Spinal cord (tissue), 10 donors: ENCODE results near the gene SECTM1. TPM values are rescaled to one million over a fixed set of nuclear protein-coding genes. Genes with fewer than 3 reads are reported as not detected.

Source experiments
- DNase-seq, 6 donors: peaks; one replicate each; pipeline versions ENCODE4 v3.0.0 to v3.0.0-alpha.2; 2013 to 2015; ENCODE audit warnings: low spot score in 6 of 6, low read depth in 4 of 6
- H3K27ac ChIP-seq: one replicate; pipeline ENCODE4 v1.5.1; 2013; ENCODE audit warnings: low read depth, low read length, control low read depth
- H3K27me3 ChIP-seq: one replicate; pipeline ENCODE4 v1.6.1; 2013; ENCODE audit warnings: low read length; ENCODE audit not compliant: control insufficient read depth, insufficient read depth
- H3K36me3 ChIP-seq: one replicate; pipeline ENCODE4 v1.6.1; 2013; ENCODE audit warnings: low read length; ENCODE audit not compliant: control insufficient read depth, insufficient read depth
- H3K4me1 ChIP-seq: one replicate; pipeline ENCODE4 v1.6.1; 2013; ENCODE audit warnings: low read length; ENCODE audit not compliant: control insufficient read depth, insufficient read depth
- H3K4me3 ChIP-seq: one replicate; pipeline ENCODE4 v1.5.1; 2013; ENCODE audit warnings: low read depth, low read length, control low read depth
- H3K9me3 ChIP-seq: one replicate; pipeline ENCODE4 v1.6.1; 2013; ENCODE audit warnings: low read length; ENCODE audit not compliant: control insufficient read depth, insufficient read depth
- WGBS: methylation state at CpG from one replicate; pipeline ENCODE4 v1.1.5; 2013; ENCODE audit warnings: missing lambda C conversion rate; ENCODE audit not compliant: insufficient coverage; 5-methylcytosine and 5-hydroxymethylcytosine counted together
- polyA plus RNA-seq, 2 donors: library from polyadenylated mRNA; unstranded; fragments of 120-200 nt; gene quantifications; one replicate each; pipeline ENCODE4 v1.2.1, GENCODE V29; 2013; ENCODE audit not compliant: insufficient read length in 2 of 2
- total RNA-seq, 2 donors: library from RNA; depleted of rRNA in 1 of 2; stranded (reverse); fragments of 120-200 nt in 1 of 2; fragments of >200 nt in 1 of 2; gene quantifications; one replicate each; pipeline versions ENCODE4 v1.2.3 to v1.2.4, GENCODE V29; 2013 to 2014
- donor health status: healthy.

The SECTM1 gene
- total and polyA plus RNA-seq, 4 donors: 1.9 to 7.4 (median 3.0) TPM

GRCh38 chr17:82280537-82280936, 53.0 kb downstream of the SECTM1 start:
- H3K4me1 ChIP-seq: peaks cover 15% of the 10 kb centered on the region
- H3K36me3 ChIP-seq: peaks cover 8% of the 10 kb centered on the region
- WGBS: no CpG with 5 or more reads among the region's 8 CpGs
- H3K9me3 ChIP-seq: no peaks in the 10 kb centered on the region
- no peaks in the 10 kb centered on the region for H3K27me3 ChIP-seq
- H3K4me3 ChIP-seq: no peak overlapping the region
- no peak for DNase-seq
- H3K27ac ChIP-seq: no peak overlapping the region

- WGBS: 77% methylated on average over 14 of the region's 16 CpGs
- DNase-seq: no peak
- Histone ChIP-seq H3K4me1 (peaks cover 30% of the 10 kb centered on the region), H3K27ac (no peak overlapping the region), H3K36me3 (peaks cover 15% of the 10 kb centered on the region), H3K27me3 (no peaks in the 10 kb centered on the region), H3K4me3 (no peak overlapping the region), H3K9me3 (no peaks in the 10 kb centered on the region)
Measured at GRCh38 chr17:82278786-82279391, 54.7 kb downstream of the SECTM1 start.

DNA sequence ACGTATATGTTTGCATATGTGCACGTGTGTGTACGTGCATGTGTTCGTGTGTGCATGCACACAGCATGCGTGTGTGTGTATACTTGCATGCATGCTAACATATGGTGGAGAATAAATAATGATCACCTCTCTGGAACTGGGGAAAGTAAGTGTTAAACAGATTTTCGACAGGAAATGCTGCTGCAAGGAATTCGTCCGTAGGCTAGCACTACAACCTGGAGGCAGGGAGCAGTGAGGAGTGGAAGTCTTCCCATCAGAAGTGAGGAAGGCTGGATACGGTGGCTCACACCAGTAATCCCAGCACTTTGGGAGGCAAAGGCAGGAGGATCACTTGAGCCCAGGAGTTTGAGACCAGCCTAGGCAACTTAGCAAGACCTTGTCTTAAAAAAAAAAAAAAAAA, 55.3 kb downstream of the SECTM1 start:
- WGBS: 90% methylated on average over 7 of the region's 9 CpGs
- DNase-seq: no peak
- Histone ChIP-seq H3K36me3 (peaks cover 15% of the 10 kb centered on the region), H3K27me3 (no peaks in the 10 kb centered on the region), H3K4me3 (no peak overlapping the region), H3K4me1 (peaks cover 28% of the 10 kb centered on the region), H3K9me3 (no peaks in the 10 kb centered on the region), H3K27ac (no peak overlapping the region)

GRCh38 chr17:82277851-82278250, 55.7 kb downstream of the SECTM1 start:
- DNase-seq: peak in 1 of 6 donors; percentile 65
- no peak overlapping the region for H3K27ac ChIP-seq
- no peaks in the 10 kb centered on the region for H3K9me3 ChIP-seq

GRCh38 chr17:82276938-82277337, 56.6 kb downstream of the SECTM1 start:
- DNase-seq: no peak
- 84% methylated on average over 4 of the region's 5 CpGs for WGBS
- H3K36me3 ChIP-seq: peaks cover 19% of the 10 kb centered on the region
- H3K4me1 ChIP-seq: peaks cover 26% of the 10 kb centered on the region
- no peaks in the 10 kb centered on the region for H3K9me3 ChIP-seq
- no peak overlapping the region for H3K4me3 ChIP-seq
- no peak overlapping the region for H3K27ac ChIP-seq
- no peaks in the 10 kb centered on the region for H3K27me3 ChIP-seq

More at GRCh38 chr17:82277851-82278250, 55.7 kb downstream of the SECTM1 start:
- Histone ChIP-seq H3K4me1 (peaks cover 23% of the 10 kb centered on the region), H3K27me3 (no peaks in the 10 kb centered on the region), H3K4me3 (no peak overlapping the region), H3K36me3 (peaks cover 15% of the 10 kb centered on the region)
- 67% methylated on average over 12 of the region's 12 CpGs for WGBS

- Histone ChIP-seq H3K4me3 (no peak overlapping the region), H3K4me1 (peaks cover 41% of the 10 kb centered on the region), H3K9me3 (no peaks in the 10 kb centered on the region), H3K27ac (no peak overlapping the region), H3K27me3 (no peaks in the 10 kb centered on the region), H3K36me3 (peaks cover 33% of the 10 kb centered on the region)
- 91% methylated on average over 12 of the region's 14 CpGs for WGBS
- DNase-seq: no peak
Measured at GRCh38 chr17:82275326-82275725, 58.2 kb downstream of the SECTM1 start.

GRCh38 chr17:82274134-82275020, 59.2 kb downstream of the SECTM1 start:
- no peak for DNase-seq
- 75% methylated on average over 25 of the region's 27 CpGs for WGBS
- Histone ChIP-seq H3K27me3 (no peaks in the 10 kb centered on the region), H3K27ac (peak overlapping the region; percentile 95), H3K9me3 (no peaks in the 10 kb centered on the region), H3K4me1 (peaks cover 51% of the 10 kb centered on the region), H3K36me3 (peaks cover 43% of the 10 kb centered on the region), H3K4me3 (peak overlapping the region; percentile 72)

DNA sequence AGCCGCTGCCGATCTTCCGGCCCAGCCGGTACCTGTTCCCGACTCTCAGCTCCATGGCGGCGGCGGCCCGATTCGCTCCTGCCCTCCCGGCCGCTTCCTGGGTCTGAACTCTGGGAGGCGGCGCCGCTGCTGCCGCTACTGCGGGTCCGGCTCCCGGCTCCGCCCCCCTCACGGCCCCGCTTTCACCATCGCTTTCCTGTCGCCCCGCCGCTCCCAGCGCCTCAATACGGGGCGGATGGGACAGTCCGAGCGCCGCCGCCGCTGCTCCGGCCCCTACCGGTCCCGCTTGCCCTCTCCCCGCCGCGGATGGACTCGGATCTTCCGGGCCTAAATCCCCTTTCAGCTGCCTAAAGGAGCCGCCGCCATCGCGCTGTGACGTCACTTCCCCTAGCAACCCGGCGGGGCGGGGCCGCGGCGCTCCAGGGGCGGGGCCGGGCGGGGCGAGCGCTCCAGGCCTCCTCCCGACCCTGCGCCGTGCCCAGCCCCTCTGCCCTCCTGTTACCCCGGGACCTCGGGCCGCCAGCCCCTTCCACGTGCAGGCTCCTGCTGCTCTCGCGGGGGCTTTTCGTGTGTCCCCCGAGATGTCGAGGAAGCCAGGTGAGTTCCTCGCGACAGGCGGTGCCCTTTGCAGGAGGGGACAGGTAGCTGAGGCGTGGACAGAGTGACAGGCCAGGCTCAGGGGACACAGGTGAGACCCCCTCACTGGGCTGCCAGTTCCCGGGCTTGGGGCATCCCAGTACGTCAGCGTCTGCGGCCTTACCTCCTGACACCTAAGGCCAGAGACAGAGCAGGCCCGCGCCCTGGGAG, 60.0 kb downstream of the SECTM1 start, which contains the start of gene CSNK1D:
TSS of gene CSNK1D (minus strand) at position 374 of the 807 bp plus-strand sequence. CDS start at position 55, 319 bp downstream.
- Histone ChIP-seq H3K36me3 (peaks cover 45% of the 10 kb centered on the region), H3K9me3 (no peaks in the 10 kb centered on the region), H3K4me3 (peak within 1 kb of the TSS; percentile 72), H3K27ac (peak within 1 kb of the TSS; percentile 95), H3K4me1 (peaks cover 59% of the 10 kb centered on the region), H3K27me3 (no peaks in the 10 kb centered on the region)
- peak; percentile 82 to 97 (median 89) for DNase-seq
- WGBS: 3% methylated on average over 80 of the region's 80 CpGs
